GM18517 (cell line): ENCODE data around the gene FPR1.
"Not testable (repeated sequence)": the region's sequence is repeated elsewhere in the genome, so short reads cannot be mapped to it uniquely, and the experiment has no call there.

Experiments used
- ATAC-seq: cut with Tn5 transposase; IDR thresholded peaks from one replicate; pipeline ENCODE4 v1.9.1; 2021; ENCODE audit warnings: mild to moderate bottlenecking, moderate library complexity; ENCODE audit not compliant: unreplicated experiment

The FPR1 gene

GRCh38 chr19:51738523-51738922 is 13.2 kb downstream of the FPR1 start:
- not testable (repeated sequence) for ATAC-seq

- ATAC-seq, result no peak
These were observed 13.8 kb downstream of the FPR1 start for GRCh38 chr19:51737924-51738323.

GRCh38 chr19:51737389-51737788 is 14.3 kb downstream of the FPR1 start:
- ATAC-seq, result no peak

GRCh38 chr19:51735759-51736449 is 15.8 kb downstream of the FPR1 start:
- ATAC-seq, result no peak

DNA sequence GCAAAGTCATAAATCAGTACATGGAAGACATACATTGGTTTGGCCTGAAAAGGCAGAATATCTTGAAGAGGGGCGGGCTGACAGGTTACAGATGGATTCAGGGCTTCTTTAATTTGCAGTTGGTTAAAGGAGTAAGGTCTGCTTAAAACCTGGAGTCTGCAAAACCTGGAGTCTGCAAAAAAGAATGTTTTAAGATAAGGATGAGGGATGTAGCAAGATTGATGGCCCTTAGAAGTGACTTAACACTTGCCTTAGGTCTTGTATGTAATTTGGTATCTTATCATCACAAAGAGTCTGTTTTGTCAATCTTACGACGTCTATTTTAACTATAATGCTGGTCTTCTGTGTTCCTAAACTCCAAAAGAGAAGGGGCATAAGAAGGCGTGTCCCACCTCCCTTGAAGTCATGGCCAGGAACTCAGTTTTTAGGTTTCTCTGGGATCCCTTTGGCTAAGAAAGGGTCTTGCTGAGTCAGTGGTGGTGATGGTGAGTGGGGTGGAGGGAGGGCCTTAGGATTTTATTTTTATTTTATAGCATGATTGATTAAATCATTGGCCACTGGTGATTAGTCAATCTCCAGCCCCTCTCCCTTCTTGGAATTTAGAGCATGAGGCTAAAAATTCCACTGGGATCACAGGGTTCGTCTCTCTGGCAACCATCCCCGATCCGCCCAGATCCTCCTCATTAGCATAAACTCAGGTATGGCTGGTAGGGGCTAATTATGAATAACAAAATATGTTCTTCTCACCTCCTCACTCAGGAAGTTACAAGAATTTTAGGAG is 17.7 kb downstream of the FPR1 start:
- ATAC-seq, result no peak

DNA sequence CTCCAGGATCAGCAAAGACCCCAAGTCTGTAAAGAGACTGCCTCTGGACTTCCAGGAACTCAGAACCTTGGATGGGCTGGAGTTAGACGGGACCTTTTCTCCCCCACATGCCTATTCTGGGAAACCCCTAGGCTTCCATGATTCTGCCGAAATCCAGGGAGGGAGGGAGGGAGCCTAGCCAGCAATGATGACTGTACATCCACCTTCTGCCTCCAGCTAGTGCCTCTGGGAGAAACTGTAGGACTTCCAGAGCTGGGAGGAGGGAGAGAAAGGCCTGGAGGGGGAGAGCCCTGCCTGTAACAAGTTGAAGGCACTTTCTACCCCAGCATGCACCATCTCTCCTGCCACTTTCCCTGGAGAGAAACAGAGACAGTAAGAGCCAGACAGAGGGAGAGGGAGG is 21.9 kb downstream of the FPR1 start:
- no peak for ATAC-seq

- no peak for ATAC-seq
These were observed 24.3 kb downstream of the FPR1 start for GRCh38 chr19:51727349-51727880.

DNA sequence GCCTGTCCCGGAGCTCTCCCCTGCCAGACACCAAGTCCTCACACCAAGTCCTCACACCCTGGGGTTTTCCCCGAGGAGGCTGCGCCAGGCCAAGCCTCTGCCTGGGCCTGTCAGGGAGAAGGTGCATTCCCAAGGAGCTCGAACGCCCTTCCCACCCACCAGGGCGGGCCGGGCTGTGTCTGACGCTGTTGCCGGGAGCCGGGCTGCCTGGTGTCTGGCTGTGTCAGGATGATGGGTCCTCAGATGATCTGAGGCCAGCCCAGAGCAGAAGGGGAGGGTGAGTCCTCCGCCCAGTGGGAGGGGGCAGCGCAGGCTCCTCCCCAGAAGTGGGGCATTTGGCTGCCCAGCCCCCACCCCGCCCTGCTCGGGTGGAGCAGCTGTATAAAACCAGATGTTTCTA is 25.6 kb downstream of the FPR1 start:
- ATAC-seq, result no peak

GRCh38 chr19:51724543-51724942 is 27.1 kb downstream of the FPR1 start:
- no peak for ATAC-seq

GRCh38 chr19:51722492-51722891 is 29.2 kb downstream of the FPR1 start:
- ATAC-seq, result no peak

- no peak for ATAC-seq
These were observed 29.8 kb downstream of the FPR1 start for GRCh38 chr19:51721905-51722304.

GRCh38 chr19:51719251-51719988 is 32.3 kb downstream of the FPR1 start:
- ATAC-seq, result no peak

- ATAC-seq, result no peak
These were observed 34.8 kb downstream of the FPR1 start for GRCh38 chr19:51716925-51717324.

GRCh38 chr19:51715850-51716249 is 35.8 kb downstream of the FPR1 start:
- ATAC-seq, result no peak

GRCh38 chr19:51714848-51715247 is 36.8 kb downstream of the FPR1 start:
- no peak for ATAC-seq

- no peak for ATAC-seq
These were observed 38.1 kb downstream of the FPR1 start for GRCh38 chr19:51713319-51714285.

- no peak for ATAC-seq
These were observed 39.1 kb downstream of the FPR1 start for GRCh38 chr19:51712461-51713081.

- ATAC-seq, result no peak
These were observed 40.0 kb downstream of the FPR1 start for GRCh38 chr19:51711702-51712101.

GRCh38 chr19:51710163-51710562 is 41.5 kb downstream of the FPR1 start:
- no peak for ATAC-seq

GRCh38 chr19:51709575-51709974 is 42.1 kb downstream of the FPR1 start:
- ATAC-seq, result no peak
